CD4-positive, alpha-beta T cell treated with Interleukin-4 for 1 hour (primary cell): ENCODE measurements around the gene ABHD1.

Source experiments
- DNase-seq, 2 donors: peaks; one replicate each; pipeline ENCODE4 v3.0.0-alpha.2; 2020 to 2022

The ABHD1 gene

DNA sequence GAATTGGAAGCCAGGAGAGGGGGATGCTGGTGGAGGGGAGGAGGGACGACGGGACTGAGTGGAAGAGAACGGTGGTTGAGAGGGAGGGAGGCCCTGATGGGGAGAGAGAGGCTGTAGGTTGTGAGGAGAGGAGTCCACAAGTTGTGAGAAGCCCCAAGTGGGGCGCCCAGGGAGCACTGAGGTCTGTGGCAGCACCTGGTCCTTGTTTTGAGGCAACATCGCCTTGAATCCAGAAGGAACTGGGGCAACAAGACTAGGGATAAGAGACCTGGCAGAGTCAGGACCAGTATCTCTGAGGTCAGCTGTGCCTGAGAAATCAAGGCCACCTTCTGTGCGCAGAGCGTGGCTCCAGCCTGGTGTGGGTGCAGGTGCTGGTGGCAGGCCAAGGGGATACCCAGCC lies 14.5 kb downstream of the ABHD1 start:
- no peak for DNase-seq

GRCh38 chr2:27139310-27139709 lies 15.7 kb downstream of the ABHD1 start, which contains the start of gene PRR30:
Gene PRR30 (minus strand): TSS chr2:27139410. CDS start chr2:27138329, 1,081 bp downstream.
- no peak for DNase-seq

DNA sequence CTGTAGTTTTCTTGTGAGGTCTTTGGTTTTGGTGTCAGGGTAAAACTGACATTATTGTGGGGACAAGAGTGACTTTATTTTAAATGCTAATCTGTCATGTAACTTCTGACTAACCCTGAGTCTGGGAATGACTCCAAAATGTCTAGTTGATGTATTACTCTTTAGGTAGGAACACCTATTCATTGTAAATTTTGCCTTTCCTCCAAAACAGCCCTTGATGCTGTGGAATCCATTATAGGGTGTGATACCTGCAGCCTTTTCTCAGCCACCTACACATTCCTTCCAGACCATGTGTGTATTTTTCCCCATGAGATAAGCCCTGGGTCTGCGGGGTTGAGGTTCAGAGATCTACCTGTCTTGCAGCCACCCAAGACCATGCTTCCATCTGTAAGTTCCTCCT lies 19.7 kb downstream of the ABHD1 start:
- DNase-seq, result no peak

DNA sequence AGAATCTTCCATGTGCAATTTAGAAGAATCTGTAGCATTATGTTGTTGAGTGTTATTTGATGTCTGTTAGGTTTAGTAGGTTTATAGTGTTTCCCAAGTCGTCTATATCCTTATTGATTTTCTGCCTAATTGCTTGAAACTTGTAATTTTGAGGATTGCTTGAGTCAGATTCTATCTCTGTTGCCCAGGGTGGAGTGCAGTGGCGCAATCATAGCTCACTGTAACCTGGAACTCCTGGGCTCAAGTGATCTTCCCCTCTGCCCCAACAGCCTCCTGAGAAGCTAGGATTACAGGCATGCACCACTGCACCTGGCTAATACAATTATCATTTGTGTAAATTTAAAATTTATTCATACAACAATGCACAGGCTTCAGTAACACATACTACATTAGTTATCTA lies 22.1 kb downstream of the ABHD1 start:
- DNase-seq, result no peak

DNA sequence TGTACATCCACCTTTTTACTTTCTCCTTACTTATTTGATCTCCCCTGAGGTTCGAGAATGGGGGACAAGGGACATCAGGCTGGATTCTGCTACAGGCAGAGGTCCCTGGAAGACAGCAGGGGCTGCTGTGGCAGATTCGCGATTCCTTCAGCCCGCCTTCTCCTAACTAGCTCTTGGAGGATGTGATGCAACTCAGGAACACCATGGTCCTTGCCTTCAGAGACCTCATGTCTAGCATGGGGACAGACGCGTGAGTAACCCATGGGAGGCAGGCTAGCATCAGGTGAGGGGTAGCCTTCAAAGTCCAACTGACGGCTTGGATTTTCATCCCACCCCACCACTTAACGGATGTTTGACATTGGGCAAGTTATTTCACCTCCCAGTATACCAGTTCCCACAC lies 24.3 kb downstream of the ABHD1 start:
- DNase-seq, result no peak

DNA sequence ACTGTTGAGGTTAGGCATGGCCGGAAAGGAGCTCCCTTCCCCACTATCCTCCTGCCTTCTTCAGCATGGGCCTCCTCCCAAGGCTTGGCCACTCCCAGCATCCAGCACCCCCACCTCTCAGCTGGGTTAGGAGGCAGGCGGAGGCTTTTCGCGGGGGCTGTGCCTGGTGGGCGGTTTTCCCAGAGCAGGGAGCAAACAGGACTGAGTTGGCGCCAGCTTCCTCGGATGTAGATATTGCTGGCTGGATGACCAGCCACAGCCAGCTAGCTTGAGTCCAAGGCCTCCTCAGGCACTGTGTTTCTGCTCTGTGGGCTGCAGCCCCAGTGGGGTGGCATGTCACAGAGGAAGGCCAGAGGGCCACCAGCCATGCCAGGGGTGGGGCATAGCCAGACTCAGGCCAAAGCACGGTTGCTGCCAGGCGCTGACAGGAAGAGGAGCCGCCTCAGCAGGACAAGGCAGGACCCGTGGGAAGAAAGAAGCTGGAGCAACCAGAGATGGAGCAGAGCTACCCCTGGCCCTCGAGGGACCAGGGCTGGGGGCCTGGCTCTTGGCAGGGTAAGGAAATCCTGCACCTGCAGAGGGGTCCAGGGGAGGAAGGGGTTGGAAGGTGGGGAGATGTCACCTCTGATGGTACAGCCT lies 25.3 kb downstream of the ABHD1 start, which contains the start of gene TCF23:
Gene TCF23 (plus strand): TSS at position 204 of the 639 bp plus-strand sequence. CDS start 130 bp downstream, at position 334.
- no peak for DNase-seq

DNA sequence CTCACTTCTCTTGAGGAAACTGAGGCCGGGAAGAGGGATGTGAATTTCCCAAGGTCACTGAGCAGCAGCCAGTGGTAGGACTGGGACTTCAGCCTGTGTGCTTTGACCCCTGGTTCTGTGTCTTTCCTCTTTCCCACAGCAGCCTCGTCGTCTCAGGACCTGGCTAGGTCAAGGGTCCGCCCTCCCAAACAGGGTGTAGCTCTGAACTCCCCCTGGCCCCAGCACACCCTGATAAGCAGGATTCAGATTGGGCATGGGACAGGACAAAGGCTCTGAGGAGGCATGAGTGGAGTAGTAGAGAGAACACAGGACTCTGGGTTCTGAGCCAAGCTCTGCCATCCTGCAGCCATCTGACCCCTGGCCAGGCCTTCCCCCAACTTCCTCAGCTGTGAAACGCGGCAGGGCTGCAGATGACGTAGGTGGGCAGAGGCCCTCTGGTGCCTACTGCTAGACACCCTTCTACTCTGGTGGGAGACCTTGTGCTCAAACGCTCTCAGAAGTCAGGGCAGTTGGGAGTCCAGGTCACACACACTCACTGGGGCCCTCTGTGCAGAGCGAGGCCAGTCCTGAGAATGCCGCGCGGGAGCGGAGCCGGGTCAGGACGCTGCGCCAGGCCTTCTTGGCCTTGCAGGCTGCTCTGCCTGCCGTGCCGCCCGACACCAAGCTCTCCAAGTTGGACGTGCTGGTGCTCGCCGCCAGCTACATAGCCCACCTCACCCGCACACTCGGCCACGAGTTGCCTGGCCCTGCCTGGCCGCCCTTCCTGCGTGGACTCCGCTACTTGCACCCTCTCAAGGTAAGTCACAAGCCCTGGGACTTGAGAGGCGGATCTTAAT lies 26.2 kb downstream of the ABHD1 start:
- no peak for DNase-seq

GRCh38 chr2:27150639-27151230 lies 27.1 kb downstream of the ABHD1 start:
- no peak for DNase-seq

GRCh38 chr2:27152102-27152795 lies 28.6 kb downstream of the ABHD1 start:
- no peak for DNase-seq

GRCh38 chr2:27152796-27153464 lies 29.3 kb downstream of the ABHD1 start:
- no peak for DNase-seq

DNA sequence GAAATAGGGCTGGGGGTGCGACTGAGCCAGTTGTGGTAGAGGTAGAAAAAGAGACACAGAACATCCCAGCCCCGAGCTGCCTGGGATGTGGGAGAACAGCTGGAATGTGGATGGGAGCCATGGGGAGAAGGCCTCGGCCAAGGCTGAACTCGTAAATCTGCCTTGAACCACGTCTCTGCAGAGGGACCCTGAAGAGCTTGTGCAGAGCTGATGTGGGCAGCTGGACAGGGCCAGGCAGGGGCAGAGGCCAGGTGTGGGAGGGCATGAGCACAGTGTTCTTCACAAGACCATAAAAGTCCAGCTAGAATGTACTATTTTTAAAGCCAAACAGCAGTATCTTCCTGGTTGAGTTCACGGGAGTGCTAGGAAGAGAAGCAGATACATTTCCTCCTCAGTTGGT lies 30.9 kb downstream of the ABHD1 start:
- DNase-seq, result no peak

GRCh38 chr2:27155069-27155520 lies 31.5 kb downstream of the ABHD1 start:
- DNase-seq, result no peak

DNA sequence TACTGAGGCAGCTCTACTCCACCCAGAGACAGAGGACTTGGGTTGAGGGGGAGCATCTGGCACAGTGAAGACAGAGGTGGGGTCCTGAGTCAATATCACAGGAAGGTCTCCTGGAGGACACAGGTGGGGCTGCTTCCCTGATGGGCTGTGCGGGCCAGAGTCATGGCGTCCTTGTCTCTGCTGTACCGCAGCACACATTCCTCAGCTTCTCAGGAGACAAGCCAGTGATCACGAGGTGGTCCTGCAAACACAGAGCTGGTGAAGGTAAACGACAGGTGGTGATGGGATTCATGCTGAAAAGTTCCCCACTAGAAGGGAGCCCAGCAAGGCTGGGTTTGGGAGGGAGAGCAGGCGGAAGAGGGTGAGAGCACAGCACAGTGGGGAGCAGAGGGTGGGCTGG lies 34.9 kb downstream of the ABHD1 start:
- DNase-seq, result no peak

DNA sequence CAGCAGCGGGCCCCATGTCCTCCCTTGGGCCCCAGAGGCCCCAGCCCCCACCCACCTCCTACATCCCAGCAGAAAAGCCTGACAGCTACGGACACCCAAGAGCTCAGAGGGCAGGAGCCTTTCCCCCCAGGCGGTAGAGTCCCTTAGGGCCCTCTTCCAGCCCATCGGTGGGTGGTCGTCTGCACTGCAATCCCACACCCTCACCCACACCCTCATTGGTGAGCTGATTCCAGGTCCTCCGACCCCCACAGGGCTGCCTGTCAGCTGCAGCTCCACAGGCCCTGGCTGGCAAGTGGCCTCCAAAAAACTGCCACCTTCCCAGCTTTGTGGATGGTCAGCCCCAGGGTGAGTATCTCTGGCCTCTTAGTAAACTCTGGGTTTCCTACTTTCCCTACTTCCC lies 35.7 kb downstream of the ABHD1 start:
- DNase-seq, result no peak

GRCh38 chr2:27160191-27160590 lies 36.6 kb downstream of the ABHD1 start:
- DNase-seq, result no peak

- DNase-seq, result no peak
Observed at GRCh38 chr2:27162151-27163121, 38.8 kb downstream of the ABHD1 start.

DNA sequence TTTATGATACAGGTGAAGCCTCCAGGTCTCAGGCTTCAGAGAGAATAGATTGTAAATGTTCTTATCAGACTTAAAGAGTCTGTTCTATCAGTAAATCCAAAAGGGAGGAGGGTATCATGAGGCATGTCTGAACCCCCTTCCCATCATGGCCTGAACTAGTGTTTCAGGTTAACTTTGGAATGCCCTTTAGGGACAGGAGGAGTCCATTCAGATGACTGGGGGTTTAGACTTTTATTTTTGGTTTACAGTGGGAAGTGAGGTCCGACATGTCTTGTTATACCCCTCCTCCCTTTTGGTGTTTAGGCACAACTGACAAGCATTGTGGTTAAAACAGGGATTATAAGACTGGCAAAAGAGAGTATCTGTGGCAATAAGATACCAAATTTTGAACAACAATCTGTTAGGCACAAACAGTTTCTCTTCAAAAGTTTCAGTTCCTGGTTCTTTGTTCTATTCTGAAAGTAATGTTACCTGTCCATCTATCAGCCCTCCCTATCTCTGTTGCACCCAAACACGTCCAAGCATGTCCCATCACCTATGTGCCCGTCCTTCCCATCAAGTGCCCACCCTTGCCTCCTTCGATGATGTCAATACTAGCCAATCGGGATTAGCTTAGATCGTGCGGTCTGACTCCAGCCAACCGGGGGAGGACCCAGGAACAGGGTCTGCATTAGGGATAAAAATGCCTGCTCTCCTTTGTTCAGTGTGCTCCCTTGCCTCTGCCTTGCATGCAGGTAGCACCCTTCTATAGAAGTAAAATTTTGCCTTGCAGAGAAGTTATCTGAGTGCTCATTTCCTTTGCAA lies 41.5 kb downstream of the ABHD1 start:
- no peak for DNase-seq

- no peak for DNase-seq
Observed at GRCh38 chr2:27170581-27171337, 47.1 kb downstream of the ABHD1 start.

GRCh38 chr2:27171351-27171848 lies 47.8 kb downstream of the ABHD1 start:
- DNase-seq, result no peak
